H9 (cell line): ENCODE measurements around the gene CENPP. TPM values are rescaled to one million over a fixed set of nuclear protein-coding genes. Genes with fewer than 3 reads are reported as not detected.
A peak's percentile ranks its signal among the peaks of the same experiment; 100 is the strongest.

Experiments
- DNase-seq: peaks from one replicate; pipeline ENCODE4 v3.0.0-alpha.2; 2017
- H2AFZ ChIP-seq: one replicate; pipeline ENCODE4 v1.6.1; 2013; ENCODE audit warnings: mild to moderate bottlenecking, low read length, control low read depth, moderate library complexity
- H2AK5ac ChIP-seq: 2 replicates; pipeline ENCODE4 v1.6.1; 2013; ENCODE audit warnings: low read length, control low read depth, mixed read lengths; ENCODE audit not compliant: insufficient read length
- H2BK120ac ChIP-seq: one replicate; pipeline ENCODE4 v1.6.1; 2013; ENCODE audit warnings: low read depth, mild to moderate bottlenecking, low read length, control low read depth, inconsistent platforms; ENCODE audit not compliant: poor library complexity, severe bottlenecking
- H2BK12ac ChIP-seq: 2 replicates; pipeline ENCODE4 v1.6.1; 2013; ENCODE audit warnings: low read length, control low read depth, mixed read lengths, low read depth; ENCODE audit not compliant: insufficient read length
- H2BK15ac ChIP-seq: 2 replicates; pipeline ENCODE4 v1.6.1; 2013; ENCODE audit warnings: low read depth, low read length, control low read depth
- H2BK20ac ChIP-seq: one replicate; pipeline ENCODE4 v1.6.1; 2013; ENCODE audit warnings: low read depth, mild to moderate bottlenecking, low read length, control low read depth, inconsistent platforms; ENCODE audit not compliant: poor library complexity, severe bottlenecking
- H2BK5ac ChIP-seq: 2 replicates; pipeline ENCODE4 v1.6.1; 2013; ENCODE audit warnings: low read length, control low read depth, mixed read lengths; ENCODE audit not compliant: insufficient read length
- H3K14ac ChIP-seq: 2 replicates; pipeline ENCODE4 v1.6.1; 2013; ENCODE audit warnings: low read length, control low read depth; ENCODE audit not compliant: insufficient read depth
- H3K18ac ChIP-seq: 2 replicates; pipeline ENCODE4 v1.6.1; 2013; ENCODE audit warnings: low read depth, mild to moderate bottlenecking, mixed read lengths, low read length, control low read depth; ENCODE audit not compliant: insufficient read length
- H3K23ac ChIP-seq: 2 replicates; pipeline ENCODE4 v1.6.1; 2013; ENCODE audit warnings: low read length, control low read depth, mixed read lengths, low read depth; ENCODE audit not compliant: insufficient read length
- H3K23me2 ChIP-seq: 2 replicates; pipeline ENCODE4 v1.6.1; 2013; ENCODE audit warnings: low read depth, mild to moderate bottlenecking, mixed read lengths, low read length, control low read depth; ENCODE audit not compliant: insufficient read length, poor library complexity, severe bottlenecking
- H3K27ac ChIP-seq: 2 replicates; pipeline ENCODE4 v1.5.1; 2013; ENCODE audit warnings: low read length, control low read depth, mixed read lengths, low read depth; ENCODE audit not compliant: insufficient read length
- H3K27me3 ChIP-seq: 2 replicates; pipeline ENCODE4 v1.6.1; 2013; ENCODE audit warnings: low read length, control low read depth, inconsistent platforms; ENCODE audit not compliant: insufficient read depth
- H3K4ac ChIP-seq: 2 replicates; pipeline ENCODE4 v1.6.1; 2013; ENCODE audit warnings: low read depth, mild to moderate bottlenecking, control low read depth, inconsistent platforms, low read length, moderate library complexity
- H3K4me1 ChIP-seq: 2 replicates; pipeline ENCODE4 v1.6.1; 2013; ENCODE audit warnings: low read length, control low read depth, inconsistent platforms; ENCODE audit not compliant: insufficient read depth
- H3K4me2 ChIP-seq: 2 replicates; pipeline ENCODE4 v1.6.1; 2013; ENCODE audit warnings: low read length, control low read depth, mixed read lengths; ENCODE audit not compliant: insufficient read length, insufficient read depth
- H3K56ac ChIP-seq: 2 replicates; pipeline ENCODE4 v1.6.1; 2013; ENCODE audit warnings: low read depth, mild to moderate bottlenecking, mixed read lengths, low read length, control low read depth; ENCODE audit not compliant: insufficient read length
- H3K79me1 ChIP-seq: 2 replicates; pipeline ENCODE4 v1.6.1; 2013; ENCODE audit warnings: low read depth, mild to moderate bottlenecking, moderate library complexity, low read length, control low read depth, inconsistent platforms; ENCODE audit not compliant: insufficient read depth, poor library complexity, severe bottlenecking
- H3K79me2 ChIP-seq: 2 replicates; pipeline ENCODE4 v1.6.1; 2013; ENCODE audit warnings: low read length, control low read depth, inconsistent platforms; ENCODE audit not compliant: insufficient read depth
- H3K9ac ChIP-seq: 2 replicates; pipeline ENCODE4 v1.6.1; 2013; ENCODE audit warnings: low read length, control low read depth, mixed read lengths; ENCODE audit not compliant: insufficient read length; ENCODE audit errors: extremely low read depth
- H3K9me3 ChIP-seq: one replicate; pipeline ENCODE4 v1.6.1; 2013; ENCODE audit warnings: low read depth, low read length, inconsistent platforms; ENCODE audit not compliant: control insufficient read depth
- H3T11ph ChIP-seq: one replicate; pipeline ENCODE4 v1.6.1; 2013; ENCODE audit warnings: mild to moderate bottlenecking, low read length, control low read depth, inconsistent platforms
- H4K20me1 ChIP-seq: one replicate; pipeline ENCODE4 v1.6.1; 2013; ENCODE audit not compliant: control insufficient read depth, insufficient read length, insufficient read depth
- H4K5ac ChIP-seq: 2 replicates; pipeline ENCODE4 v1.6.1; 2013; ENCODE audit warnings: low read depth, mild to moderate bottlenecking, mixed read lengths, low read length, control low read depth; ENCODE audit not compliant: insufficient read length
- H4K8ac ChIP-seq: replicated peaks from 2 replicates; pipeline ENCODE4 v1.6.1; 2013; ENCODE audit warnings: low read length, control low read depth, mixed read lengths, low read depth; ENCODE audit not compliant: insufficient read length
- H4K91ac ChIP-seq: 2 replicates; pipeline ENCODE4 v1.6.1; 2013; ENCODE audit warnings: low read depth, mild to moderate bottlenecking, moderate library complexity, mixed read lengths, low read length, control low read depth; ENCODE audit not compliant: insufficient read length
- H3K27ac Mint-ChIP-seq, 3 experiments: 2 replicates in 2 of 3; 3 replicates in 1 of 3; pipeline ENCODE4 v1.8.0; 2020 to 2021; ENCODE audit warnings: mixed read lengths in 3 of 3, mild to moderate bottlenecking in 1 of 3, moderate library complexity in 1 of 3
- H3K27me3 Mint-ChIP-seq: 2 replicates; pipeline ENCODE4 v1.8.0; 2021; ENCODE audit warnings: low read depth, mild to moderate bottlenecking, moderate library complexity, mixed read lengths
- H3K36me3 Mint-ChIP-seq, 3 experiments: 2 replicates in 2 of 3; 3 replicates in 1 of 3; pipeline ENCODE4 v1.8.0; 2020 to 2021; ENCODE audit warnings: low read depth in 3 of 3, mixed read lengths in 3 of 3; ENCODE audit not compliant: insufficient read depth in 1 of 3
- H3K4me1 Mint-ChIP-seq, 2 experiments: 2 replicates each; pipeline ENCODE4 v1.8.0; 2020; ENCODE audit warnings: mixed read lengths in 2 of 2
- H3K4me3 Mint-ChIP-seq, 2 experiments: 2 replicates in 1 of 2; 3 replicates in 1 of 2; pipeline ENCODE4 v1.8.0; 2020 to 2021; ENCODE audit warnings: mild to moderate bottlenecking in 2 of 2, mixed read lengths in 2 of 2, moderate library complexity in 1 of 2
- H3K9me3 Mint-ChIP-seq, 2 experiments: 2 replicates in 1 of 2; 3 replicates in 1 of 2; pipeline ENCODE4 v1.8.0; 2020; ENCODE audit warnings: mild to moderate bottlenecking in 2 of 2, mixed read lengths in 2 of 2, moderate library complexity in 1 of 2
- WGBS: extraction: QIAGEN DNeasy Blood & Tissue Kit; methylation state at CpG from one replicate; pipeline ENCODE4 v1.1.7; 2013; ENCODE audit warnings: missing lambda C conversion rate, low lambda C conversion rate, mixed read lengths; ENCODE audit not compliant: insufficient read length; ENCODE audit errors: extremely low coverage; 5-methylcytosine and 5-hydroxymethylcytosine counted together
- total RNA-seq: library from RNA; stranded (reverse); gene quantifications from 2 replicates; pipeline ENCODE4 v1.2.1, GENCODE V29; 2021
- TF ChIP-seq, protein P1 (sequence below): fragments of 200-600 bp; sonication (generic); conservative IDR thresholded peaks from 3 replicates; pipeline ENCODE4 v1.8.0; 2021; ENCODE audit warnings: antibody characterized with exemption, mild to moderate bottlenecking

The CENPP gene
- total RNA-seq, 1 experiment from 2014 or later = 9.1 TPM

DNA sequence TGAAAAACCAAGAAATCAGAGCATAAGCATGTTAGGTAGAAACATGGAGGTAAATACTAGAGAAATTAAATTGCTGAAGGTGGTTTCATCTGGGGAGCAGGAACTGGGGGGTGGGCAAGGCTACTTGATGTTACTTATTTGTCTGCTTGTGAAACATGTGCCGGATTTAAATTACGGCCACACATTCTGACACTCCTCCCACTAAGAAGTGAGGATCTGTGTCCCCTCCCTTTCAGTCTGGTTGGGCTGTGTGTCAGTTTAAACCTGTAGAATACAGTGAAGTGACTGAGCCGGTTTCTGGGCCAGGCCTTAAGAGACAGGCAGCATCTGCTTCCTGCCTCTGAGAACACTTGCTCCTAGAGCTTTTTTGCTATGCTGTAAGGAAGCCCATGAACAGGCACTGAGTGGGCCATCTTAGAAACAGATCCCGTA is 29.9 kb upstream of the CENPP start:
- Histone ChIP-seq H4K8ac (no peak overlapping the region), H4K20me1 (no peaks in the 10 kb centered on the region), H2BK5ac (no peak overlapping the region), H4K5ac (no peak overlapping the region), H3K27me3 (no peaks in the 10 kb centered on the region), H3K4me2 (no peak overlapping the region), H3K23ac (no peak overlapping the region), H2BK20ac (no peak overlapping the region), H2AK5ac (no peak overlapping the region), H2BK12ac (no peak overlapping the region), H3K18ac (no peak overlapping the region), H2BK15ac (no peak overlapping the region), H3K4me1 (no peaks in the 10 kb centered on the region), H3K56ac (no peak overlapping the region), H3K23me2 (no peaks in the 10 kb centered on the region), H3K9ac (no peak overlapping the region), H2BK120ac (no peak overlapping the region), H3K79me2 (peaks cover 16% of the 10 kb centered on the region; the same call in 1 of the 2 replicates), H3K27ac (no peak overlapping the region), H3K4ac (no peak overlapping the region), H3T11ph (no peak overlapping the region), H3K79me1 (no peaks in the 10 kb centered on the region), H3K9me3 (no peaks in the 10 kb centered on the region), H2AFZ (no peak overlapping the region), H4K91ac (no peak overlapping the region), H3K14ac (no peak overlapping the region)
- TF ChIP-seq, protein P1, sequence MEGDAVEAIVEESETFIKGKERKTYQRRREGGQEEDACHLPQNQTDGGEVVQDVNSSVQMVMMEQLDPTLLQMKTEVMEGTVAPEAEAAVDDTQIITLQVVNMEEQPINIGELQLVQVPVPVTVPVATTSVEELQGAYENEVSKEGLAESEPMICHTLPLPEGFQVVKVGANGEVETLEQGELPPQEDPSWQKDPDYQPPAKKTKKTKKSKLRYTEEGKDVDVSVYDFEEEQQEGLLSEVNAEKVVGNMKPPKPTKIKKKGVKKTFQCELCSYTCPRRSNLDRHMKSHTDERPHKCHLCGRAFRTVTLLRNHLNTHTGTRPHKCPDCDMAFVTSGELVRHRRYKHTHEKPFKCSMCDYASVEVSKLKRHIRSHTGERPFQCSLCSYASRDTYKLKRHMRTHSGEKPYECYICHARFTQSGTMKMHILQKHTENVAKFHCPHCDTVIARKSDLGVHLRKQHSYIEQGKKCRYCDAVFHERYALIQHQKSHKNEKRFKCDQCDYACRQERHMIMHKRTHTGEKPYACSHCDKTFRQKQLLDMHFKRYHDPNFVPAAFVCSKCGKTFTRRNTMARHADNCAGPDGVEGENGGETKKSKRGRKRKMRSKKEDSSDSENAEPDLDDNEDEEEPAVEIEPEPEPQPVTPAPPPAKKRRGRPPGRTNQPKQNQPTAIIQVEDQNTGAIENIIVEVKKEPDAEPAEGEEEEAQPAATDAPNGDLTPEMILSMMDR = no peak
- Mint-ChIP-seq H3K9me3 (no peaks in the 10 kb centered on the region), H3K27me3 (no peaks in the 10 kb centered on the region), H3K4me3 (no peak overlapping the region), H3K4me1 (peaks cover 15 to 17% of the 10 kb centered on the region in 2 experiments), H3K27ac (peak overlapping the region in 1 of 3 experiments; percentile 90; a peak in 3 of 7 replicates), H3K36me3 (peaks cover 23 to 58% (median 41%) of the 10 kb centered on the region in 3 experiments; a peak in 6 of 7 replicates)
- DNase-seq = no peak
- no CpG with 5 or more reads among the region's 4 CpGs for WGBS
